Stomach (tissue), 9 donors: ENCODE results near the gene TEX51. TPM values are rescaled to one million over a fixed set of nuclear protein-coding genes. Genes with fewer than 3 reads are reported as not detected.

Source experiments
- DNase-seq, 2 donors: peaks; one replicate each; pipeline versions ENCODE4 v3.0.0 to v3.0.0-alpha.2; 2013 to 2019
- H3K27ac ChIP-seq, 5 donors: fragments of 200-600 bp in 4 of 5; sonication (generic) in 4 of 5; one replicate each; pipeline ENCODE4 v1.5.1; 2013 to 2019; ENCODE audit warnings: mild to moderate bottlenecking in 1 of 5, moderate library complexity in 1 of 5
- H3K27me3 ChIP-seq, 3 donors: fragments of 200-600 bp; sonication (generic); one replicate each; pipeline ENCODE4 v1.5.1; 2017 to 2019; ENCODE audit warnings: mixed run types in 1 of 3
- H3K36me3 ChIP-seq, 4 donors: fragments of 200-600 bp; sonication (generic); 1 replicate in 3 of 4; 2 replicates in 1 of 4; pipeline ENCODE4 v1.5.1; 2016 to 2019
- H3K4me1 ChIP-seq, 4 donors: fragments of 200-600 bp; sonication (generic); one replicate each; pipeline ENCODE4 v1.5.1; 2016 to 2019
- H3K4me3 ChIP-seq, 4 donors: fragments of 200-600 bp; sonication (generic) in 3 of 4; one replicate each; pipeline ENCODE4 v1.5.1; 2016 to 2019; ENCODE audit warnings: mild to moderate bottlenecking in 1 of 4
- H3K9me3 ChIP-seq, 4 donors: fragments of 200-600 bp; sonication (generic); one replicate each; pipeline ENCODE4 v1.5.1; 2016 to 2019
- EP300 ChIP-seq: sonication (generic); formaldehyde crosslinking; IDR thresholded peaks from one replicate; pipeline ENCODE4 v1.6.1; 2017; ENCODE audit warnings: antibody characterized with exemption
- POLR2A ChIP-seq, 4 donors: fragments of 450-650 bp; IDR thresholded peaks; one replicate each; pipeline ENCODE4 v1.6.1; 2016; ENCODE audit warnings: antibody characterized with exemption in 4 of 4, control low read depth in 2 of 4, mild to moderate bottlenecking in 1 of 4, moderate library complexity in 1 of 4
- POLR2AphosphoS5 ChIP-seq, 3 donors: sonication (generic); formaldehyde crosslinking; IDR thresholded peaks; one replicate each; pipeline ENCODE4 v1.6.1; 2016; ENCODE audit warnings: antibody characterized with exemption in 3 of 3
- WGBS, 5 donors: extraction: QIAGEN DNeasy Blood & Tissue Kit in 3 of 5; methylation state at CpG; one replicate each; pipeline versions ENCODE4 v1.1.5 to v1.1.7; 2013 to 2018; 5-methylcytosine and 5-hydroxymethylcytosine counted together
- intact Hi-C: fragments of 100-400 bp; cut with DNase I; formaldehyde crosslinking; loops from one replicate; pipeline ENCODE4 v1.15.1; 2023; ENCODE audit warnings: low total_unique reads
- polyA plus RNA-seq, 3 donors: library from polyadenylated mRNA; stranded (reverse); fragments of 200-250 nt; gene quantifications; one replicate each; pipeline ENCODE4 v1.2.3, GENCODE V29; 2013
- total RNA-seq, 5 donors: library from RNA; depleted of rRNA; stranded (reverse); fragments of >200 nt; gene quantifications; one replicate each; pipeline versions ENCODE4 v1.1.0 to v1.2.3, GENCODE V29; 2014 to 2016
- TF ChIP-seq, protein P1 (sequence below), 7 experiments: fragments of 450-650 bp in 4 of 7; fragments of 200-600 bp in 3 of 7; sonication (generic) in 3 of 7; IDR thresholded peaks; one replicate each; pipeline ENCODE4 v1.5.1; 2016 to 2019; ENCODE audit warnings: antibody characterized with exemption in 7 of 7, control low read depth in 2 of 7, mild to moderate bottlenecking in 1 of 7
- donor health status: healthy with polysubstance abuse.
- donor health status: Bipolar disorder and iron deficiency.
- donor health status: healthy.

Gene TEX51
- total and polyA plus RNA-seq, 8 donors, result not detected

DNA sequence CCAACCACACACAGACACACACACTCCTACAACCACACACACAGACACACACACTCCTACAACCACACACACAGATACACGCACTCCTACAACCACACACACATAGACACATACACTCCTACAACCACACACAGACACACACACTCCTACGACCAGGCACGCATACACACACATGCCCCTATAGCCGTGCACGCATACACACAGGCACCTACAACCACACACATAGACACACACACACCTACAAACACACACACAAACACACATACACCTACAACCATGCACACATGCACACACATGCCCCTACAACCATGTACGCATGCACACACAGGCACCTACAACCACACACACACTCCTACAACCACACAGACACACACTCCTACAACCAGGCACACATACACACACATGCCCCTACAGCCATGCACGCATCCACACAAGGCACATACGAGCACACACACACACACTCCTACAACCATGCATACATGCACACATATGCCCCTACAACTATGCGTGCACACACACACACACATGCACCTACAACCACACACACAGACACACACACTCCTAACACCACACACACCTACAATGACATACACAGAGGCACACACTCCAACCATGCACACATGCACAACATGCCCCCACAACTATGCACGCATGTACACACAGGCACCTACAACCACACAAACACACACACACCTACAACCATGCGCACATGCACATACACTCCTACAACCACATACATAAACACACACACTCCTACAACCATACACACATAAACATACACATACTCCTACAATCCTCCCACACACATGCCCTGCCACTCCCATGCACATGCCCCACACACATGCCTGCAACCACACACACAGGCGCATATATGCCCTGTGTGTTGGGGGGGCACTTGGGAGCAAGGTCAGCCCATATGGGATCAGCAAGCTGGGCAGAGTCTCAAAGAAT, 19.1 kb upstream of the TEX51 start:
- 89 to 97% (median 95%) methylated on average over 12 of the region's 12 CpGs for WGBS, 5 donors
- H3K4me1 ChIP-seq, result no peaks in the 10 kb centered on the region
- H3K27me3 ChIP-seq, result no peaks in the 10 kb centered on the region
- intact Hi-C loops, result no loop called here
- no peaks in the 10 kb centered on the region for H3K36me3 ChIP-seq
- TF ChIP-seq POLR2AphosphoS5 (IDR thresholded peaks at IDR 0.05), result no peak
- TF ChIP-seq, protein P1, sequence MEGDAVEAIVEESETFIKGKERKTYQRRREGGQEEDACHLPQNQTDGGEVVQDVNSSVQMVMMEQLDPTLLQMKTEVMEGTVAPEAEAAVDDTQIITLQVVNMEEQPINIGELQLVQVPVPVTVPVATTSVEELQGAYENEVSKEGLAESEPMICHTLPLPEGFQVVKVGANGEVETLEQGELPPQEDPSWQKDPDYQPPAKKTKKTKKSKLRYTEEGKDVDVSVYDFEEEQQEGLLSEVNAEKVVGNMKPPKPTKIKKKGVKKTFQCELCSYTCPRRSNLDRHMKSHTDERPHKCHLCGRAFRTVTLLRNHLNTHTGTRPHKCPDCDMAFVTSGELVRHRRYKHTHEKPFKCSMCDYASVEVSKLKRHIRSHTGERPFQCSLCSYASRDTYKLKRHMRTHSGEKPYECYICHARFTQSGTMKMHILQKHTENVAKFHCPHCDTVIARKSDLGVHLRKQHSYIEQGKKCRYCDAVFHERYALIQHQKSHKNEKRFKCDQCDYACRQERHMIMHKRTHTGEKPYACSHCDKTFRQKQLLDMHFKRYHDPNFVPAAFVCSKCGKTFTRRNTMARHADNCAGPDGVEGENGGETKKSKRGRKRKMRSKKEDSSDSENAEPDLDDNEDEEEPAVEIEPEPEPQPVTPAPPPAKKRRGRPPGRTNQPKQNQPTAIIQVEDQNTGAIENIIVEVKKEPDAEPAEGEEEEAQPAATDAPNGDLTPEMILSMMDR (IDR thresholded peaks at IDR 0.05), result no peak
- no peak for TF ChIP-seq POLR2A (IDR thresholded peaks at IDR 0.05)
- no peak overlapping the region for H3K27ac ChIP-seq
- no peak for DNase-seq
- peaks cover 6 to 24% (median 15%) of the 10 kb centered on the region in 4 donors for H3K9me3 ChIP-seq
- no peak overlapping the region for H3K4me3 ChIP-seq

DNA sequence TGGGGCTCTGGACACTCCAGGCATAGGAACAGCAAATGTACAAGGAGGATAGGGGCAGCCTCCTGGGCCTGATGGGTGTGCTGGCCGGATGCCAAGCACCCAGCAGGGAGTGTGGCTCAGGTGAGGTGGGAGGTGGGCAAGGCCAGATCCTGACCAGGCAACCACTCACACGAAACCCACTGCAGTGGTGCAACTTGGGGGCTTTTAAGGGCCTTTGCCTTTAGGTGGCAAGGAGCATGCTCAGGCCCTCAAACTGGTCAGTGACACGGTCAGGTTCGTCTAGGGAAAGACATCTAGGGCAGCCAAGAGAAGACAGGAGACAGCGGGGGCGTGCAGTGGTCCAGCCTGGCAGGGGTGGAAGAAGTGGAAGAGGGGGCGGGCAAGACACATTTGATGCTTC, 18.4 kb upstream of the TEX51 start:
- no peaks in the 10 kb centered on the region for H3K36me3 ChIP-seq
- H3K4me1 ChIP-seq, result no peaks in the 10 kb centered on the region
- H3K27me3 ChIP-seq, result no peaks in the 10 kb centered on the region
- H3K9me3 ChIP-seq, result peaks cover 2 to 17% (median 9%) of the 10 kb centered on the region in 4 donors
- TF ChIP-seq POLR2AphosphoS5 (IDR thresholded peaks at IDR 0.05) (no peak), POLR2A (IDR thresholded peaks at IDR 0.05) (no peak), EP300 (no peak)
- TF ChIP-seq, protein P1 (IDR thresholded peaks at IDR 0.05), result no peak
- no peak overlapping the region for H3K4me3 ChIP-seq
- WGBS, 5 donors, result 78 to 83% (median 79%) methylated on average over 6 to 7 of the region's 7 CpGs
- DNase-seq, result no peak
- intact Hi-C loops, result no loop called here
- H3K27ac ChIP-seq, result no peak overlapping the region

GRCh38 chr2:126880817-126881216, 17.9 kb upstream of the TEX51 start:
- no peak for DNase-seq
- H3K27me3 ChIP-seq, result peaks cover 0 to 3% (median 0%) of the 10 kb centered on the region in 3 donors
- H3K27ac ChIP-seq, result no peak overlapping the region
- TF ChIP-seq EP300 (no peak), POLR2AphosphoS5 (IDR thresholded peaks at IDR 0.05) (no peak), POLR2A (IDR thresholded peaks at IDR 0.05) (no peak)
- TF ChIP-seq, protein P1 (IDR thresholded peaks at IDR 0.05), result no peak
- WGBS, 5 donors, result 61 to 68% (median 66%) methylated on average over 4 of the region's 4 CpGs
- peaks cover 0 to 5% (median 2%) of the 10 kb centered on the region in 4 donors for H3K4me1 ChIP-seq
- peaks cover 0 to 13% (median 4%) of the 10 kb centered on the region in 4 donors for H3K9me3 ChIP-seq
- H3K4me3 ChIP-seq, result no peak overlapping the region
- intact Hi-C loops, result no loop called here
- no peaks in the 10 kb centered on the region for H3K36me3 ChIP-seq

DNA sequence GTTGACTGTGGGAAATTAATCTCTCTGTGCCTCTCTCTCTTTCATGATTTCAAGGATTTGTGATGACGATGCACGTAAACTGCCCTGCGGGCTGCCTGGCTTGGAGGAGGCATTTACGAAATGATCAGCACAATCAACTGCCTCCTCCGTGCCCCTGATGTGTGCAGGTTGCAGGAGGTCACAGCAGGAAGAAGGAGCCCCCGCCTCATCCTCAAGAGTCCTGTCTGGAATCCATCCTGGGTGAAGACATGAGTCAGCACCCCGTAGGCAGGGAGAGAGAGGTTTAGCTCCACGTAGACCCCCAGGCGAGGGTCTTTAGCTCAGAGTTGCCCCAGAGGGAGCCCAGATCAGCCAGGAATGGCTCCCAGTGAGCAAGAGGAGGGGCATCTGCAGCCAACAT, 17.1 kb upstream of the TEX51 start:
- 72 to 81% (median 78%) methylated on average over 7 to 9 of the region's 9 CpGs for WGBS, 5 donors
- H3K4me3 ChIP-seq, result no peak overlapping the region
- peaks cover 0 to 5% (median 0%) of the 10 kb centered on the region in 4 donors for H3K9me3 ChIP-seq
- intact Hi-C loops, result no loop called here
- no peak for DNase-seq
- H3K36me3 ChIP-seq, result no peaks in the 10 kb centered on the region
- no peak overlapping the region for H3K27ac ChIP-seq
- TF ChIP-seq, protein P1 (IDR thresholded peaks at IDR 0.05), result no peak
- no peak for TF ChIP-seq POLR2A (IDR thresholded peaks at IDR 0.05)
- TF ChIP-seq POLR2AphosphoS5 (IDR thresholded peaks at IDR 0.05), result no peak
- no peak for TF ChIP-seq EP300
- peaks cover 0 to 12% (median 8%) of the 10 kb centered on the region in 4 donors for H3K4me1 ChIP-seq
- H3K27me3 ChIP-seq, result peaks cover 0 to 11% (median 6%) of the 10 kb centered on the region in 3 donors
